HEK293 (cell line): ENCODE data around the gene NHS.

Experiments
- BCL11A ChIP-seq: fragments of 450-650 bp; formaldehyde crosslinking; IDR thresholded peaks from 2 replicates; pipeline ENCODE4 v1.5.1; 2016; ENCODE audit warnings: low read depth, missing biosample characterization, missing genetic modification characterization
- EGR2 ChIP-seq: fragments of 450-650 bp; formaldehyde crosslinking; IDR thresholded peaks from 2 replicates; pipeline ENCODE4 v1.5.1; 2016; ENCODE audit warnings: low read depth, missing biosample characterization, missing genetic modification characterization
- GLIS2 ChIP-seq: fragments of 450-650 bp; formaldehyde crosslinking; IDR thresholded peaks from 2 replicates; pipeline ENCODE4 v1.5.1; 2016; ENCODE audit warnings: missing biosample characterization, missing genetic modification characterization
- KLF17 ChIP-seq: fragments of 450-650 bp; formaldehyde crosslinking; IDR thresholded peaks from 2 replicates; pipeline ENCODE4 v1.5.1; 2016; ENCODE audit warnings: missing biosample characterization, missing genetic modification characterization
- OVOL3 ChIP-seq: fragments of 450-650 bp; formaldehyde crosslinking; IDR thresholded peaks from 2 replicates; pipeline ENCODE4 v1.5.1; 2016; ENCODE audit warnings: missing biosample characterization, missing genetic modification characterization
- PRDM2 ChIP-seq: fragments of 450-650 bp; formaldehyde crosslinking; IDR thresholded peaks from 2 replicates; pipeline ENCODE4 v1.5.1; 2016; ENCODE audit warnings: missing biosample characterization, missing genetic modification characterization, borderline replicate concordance
- TCF7L2 ChIP-seq: IDR thresholded peaks from 2 replicates; pipeline ENCODE4 v1.6.1; 2011; ENCODE audit warnings: low read depth, mild to moderate bottlenecking, inconsistent platforms, low read length, moderate library complexity, borderline replicate concordance
- ZBTB26 ChIP-seq: fragments of 450-650 bp; formaldehyde crosslinking; optimal IDR thresholded peaks from 2 replicates; pipeline ENCODE3; 2016; ENCODE audit warnings: missing biosample characterization, mild to moderate bottlenecking, missing genetic modification characterization
- ZFP3 ChIP-seq: fragments of 450-650 bp; formaldehyde crosslinking; IDR thresholded peaks from 2 replicates; pipeline ENCODE4 v1.5.1; 2016; ENCODE audit warnings: low read depth, missing biosample characterization, missing genetic modification characterization
- ZNF169 ChIP-seq: fragments of 450-650 bp; formaldehyde crosslinking; IDR thresholded peaks from 2 replicates; pipeline ENCODE4 v1.5.1; 2016; ENCODE audit warnings: missing biosample characterization, missing genetic modification characterization
- ZNF221 ChIP-seq: fragments of 450-650 bp; formaldehyde crosslinking; IDR thresholded peaks from 2 replicates; pipeline ENCODE4 v1.5.1; 2017; ENCODE audit warnings: missing biosample characterization, missing genetic modification characterization, borderline replicate concordance
- ZNF274 ChIP-seq, 2 experiments: fragments of 200-500 bp in 1 of 2; fragments of 450-650 bp in 1 of 2; sonication (Bioruptor generic) in 1 of 2; formaldehyde crosslinking in 1 of 2; IDR thresholded peaks; 2 replicates each; pipeline versions ENCODE4 v1.5.1 to v1.6.1; 2014 to 2016; ENCODE audit warnings: borderline replicate concordance in 1 of 2, inconsistent platforms in 1 of 2, low read length in 1 of 2, missing biosample characterization in 1 of 2, missing genetic modification characterization in 1 of 2
- ZNF362 ChIP-seq: fragments of 450-650 bp; formaldehyde crosslinking; IDR thresholded peaks from 2 replicates; pipeline ENCODE4 v1.5.1; 2016; ENCODE audit warnings: missing biosample characterization, missing genetic modification characterization
- ZNF473 ChIP-seq: fragments of 450-650 bp; formaldehyde crosslinking; IDR thresholded peaks from 2 replicates; pipeline ENCODE4 v1.5.1; 2017; ENCODE audit warnings: missing biosample characterization, missing genetic modification characterization
- ZNF48 ChIP-seq: fragments of 450-650 bp; formaldehyde crosslinking; IDR thresholded peaks from 2 replicates; pipeline ENCODE4 v1.5.1; 2016; ENCODE audit warnings: missing biosample characterization, missing genetic modification characterization
- ZNF513 ChIP-seq: fragments of 450-650 bp; IDR thresholded peaks from 2 replicates; pipeline ENCODE4 v1.5.1; 2018; ENCODE audit warnings: missing biosample characterization, missing genetic modification characterization
- ZNF518A ChIP-seq: fragments of 450-650 bp; formaldehyde crosslinking; conservative IDR thresholded peaks from 2 replicates; pipeline ENCODE4 v1.5.1; 2016; ENCODE audit warnings: low read depth, missing biosample characterization, missing genetic modification characterization
- ZNF558 ChIP-seq: fragments of 450-650 bp; formaldehyde crosslinking; IDR thresholded peaks from 2 replicates; pipeline ENCODE4 v1.5.1; 2016; ENCODE audit warnings: missing biosample characterization, missing genetic modification characterization
- ZNF664 ChIP-seq: fragments of 450-650 bp; formaldehyde crosslinking; IDR thresholded peaks from 2 replicates; pipeline ENCODE4 v1.5.1; 2016; ENCODE audit warnings: missing biosample characterization, missing genetic modification characterization
- ZNF776 ChIP-seq: fragments of 450-650 bp; formaldehyde crosslinking; IDR thresholded peaks from 2 replicates; pipeline ENCODE4 v1.5.0; 2017; ENCODE audit warnings: missing biosample characterization, missing genetic modification characterization, borderline replicate concordance

Gene NHS

GRCh38 chrX:17736856-17737709, 362.1 kb downstream of the NHS start, which contains the start of gene SCML1 (continued):
- TF ChIP-seq PRDM2 (no peak), KLF17 (tag by site-specific recombination) (0 out of 2 replicates have a peak, but pooled peaks have one; percentile 11), ZNF518A (tag by site-specific recombination) (no peak; the same call in 1 of the 2 replicates), ZNF221 (tag by site-specific recombination) (no peak), ZNF513 (no peak), GLIS2 (tag by site-specific recombination) (peak; percentile 54), ZNF362 (tag by site-specific recombination) (no peak), ZNF473 (tag by site-specific recombination) (no peak), ZNF274 (IDR thresholded peaks at IDR 0.05; ENCODE audit: low read length) (no peak), ZNF274 (tag by site-specific recombination; IDR thresholded peaks at IDR 0.05; ENCODE audit: borderline replicate concordance) (no peak), ZNF169 (no peak), ZNF776 (tag by site-specific recombination) (no peak), ZNF558 (tag by site-specific recombination) (no peak), ZNF48 (tag by site-specific recombination) (no peak), ZNF664 (tag by site-specific recombination) (no peak), TCF7L2 (no peak), BCL11A (tag by site-specific recombination) (no peak), ZFP3 (no peak), OVOL3 (no peak), EGR2 (tag by site-specific recombination) (no peak), ZBTB26 (tag by site-specific recombination) (peak; percentile 68)
